Left renal pelvis (tissue), 4 donors: ENCODE measurements around the gene FMN1. TPM values are rescaled to one million over a fixed set of nuclear protein-coding genes. Genes with fewer than 3 reads are reported as not detected.

Source experiments
- DNase-seq, 4 donors: peaks; one replicate each; pipeline ENCODE4 v3.0.0-alpha.2; 2013; ENCODE audit warnings: low read depth in 4 of 4, low spot score in 3 of 4
- polyA plus RNA-seq, 4 donors: library from polyadenylated mRNA; unstranded; fragments of 120-200 nt; gene quantifications; one replicate each; pipeline ENCODE4 v1.2.1, GENCODE V29; 2013; ENCODE audit not compliant: insufficient read length in 4 of 4

Gene FMN1
- polyA plus RNA-seq, 4 donors = 1.5 to 20.2 (median 17.3) TPM

DNA sequence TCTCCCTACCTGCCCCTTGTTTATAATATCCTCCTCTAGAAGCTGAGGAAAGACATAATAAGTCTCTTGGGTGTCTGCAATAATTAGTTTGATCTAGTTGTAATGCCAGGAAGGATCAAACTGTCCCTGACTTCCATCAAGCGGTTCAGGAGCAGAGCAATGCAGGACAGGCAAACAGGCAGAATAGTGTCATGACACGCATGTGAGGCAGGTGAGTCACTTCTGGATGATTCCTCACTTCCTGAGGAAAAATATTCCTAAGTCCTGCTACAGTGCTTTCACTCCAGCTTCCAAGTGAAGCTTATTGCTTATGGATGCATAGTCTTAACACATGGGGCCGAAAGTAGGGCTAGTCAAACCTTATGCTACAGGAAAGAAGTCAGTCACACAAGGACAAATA, 390.9 kb downstream of the FMN1 start:
- DNase-seq = no peak

DNA sequence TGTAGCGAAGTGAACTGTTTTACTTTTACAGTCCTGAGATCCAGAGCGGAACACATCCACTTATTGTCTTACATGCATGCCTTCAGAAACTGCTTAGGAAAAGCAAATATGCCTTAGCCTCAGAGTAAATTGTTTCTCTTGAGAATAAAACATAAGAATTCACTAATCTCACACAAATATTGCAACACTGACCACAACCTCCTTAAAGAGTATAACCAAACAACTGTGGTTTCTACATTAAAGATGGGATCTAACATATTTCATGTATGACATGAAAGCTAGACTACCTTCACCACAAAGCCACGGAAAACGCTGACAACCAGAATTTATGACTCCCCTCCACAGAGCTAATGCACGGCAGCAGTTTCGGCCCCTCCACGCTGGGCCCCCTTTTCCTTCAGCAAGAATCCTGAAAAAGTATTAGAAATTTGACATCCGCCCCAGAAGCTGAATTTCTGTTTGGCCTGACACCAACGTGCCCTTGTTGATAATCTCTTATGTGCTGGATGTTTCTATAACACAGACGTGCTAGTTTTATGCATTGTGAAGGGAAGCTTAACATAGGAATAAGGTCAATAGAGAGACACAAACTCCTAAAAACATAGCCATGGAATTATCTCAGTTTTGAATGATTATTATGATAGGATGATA, 392.1 kb downstream of the FMN1 start:
- DNase-seq = no peak

DNA sequence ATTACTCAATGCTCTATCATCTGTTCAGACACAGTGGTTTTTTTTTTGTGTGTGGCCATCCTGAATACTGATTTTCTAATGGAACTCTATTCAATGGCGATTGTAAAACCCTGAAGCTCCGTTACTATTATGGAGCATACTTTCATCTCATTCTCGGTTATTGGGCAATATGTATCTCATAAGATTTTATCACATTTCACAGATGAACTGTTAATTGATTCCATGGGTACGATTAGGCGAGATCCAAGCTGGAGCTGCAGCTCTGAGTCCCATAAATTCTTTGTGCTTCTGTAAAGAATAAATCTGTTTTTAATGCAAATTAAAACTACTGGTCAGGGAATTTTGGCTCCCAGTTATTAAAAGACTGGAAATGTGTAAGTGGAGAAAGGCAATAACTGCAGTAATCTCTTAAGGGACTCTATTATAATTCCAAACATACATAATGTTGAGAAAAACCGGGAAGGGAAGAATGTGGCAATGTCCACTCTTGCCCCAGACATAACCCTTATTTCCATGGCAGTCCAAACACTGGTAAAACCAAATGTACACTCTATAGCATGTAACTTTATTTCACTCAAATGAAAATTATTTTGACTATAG, 394.5 kb downstream of the FMN1 start:
- no peak for DNase-seq

DNA sequence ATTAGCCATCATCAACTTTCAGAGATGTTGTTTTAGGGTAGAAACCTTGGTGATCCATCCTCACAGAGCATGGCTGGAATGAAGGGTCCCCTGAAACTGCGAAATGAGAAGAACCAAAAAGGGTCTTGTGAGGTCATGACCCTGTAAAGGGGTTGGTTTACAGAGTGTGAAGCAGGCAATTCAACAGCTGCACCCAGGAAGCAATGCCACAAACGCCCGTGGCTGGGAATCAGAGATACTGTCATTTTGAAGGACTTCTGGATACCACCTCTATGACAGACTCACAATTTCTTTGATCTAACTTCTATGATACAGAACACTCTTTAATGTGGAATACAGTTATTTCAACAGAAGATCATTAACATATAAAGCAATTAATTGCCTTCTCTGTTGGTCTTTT, 397.7 kb downstream of the FMN1 start:
- no peak for DNase-seq

DNA sequence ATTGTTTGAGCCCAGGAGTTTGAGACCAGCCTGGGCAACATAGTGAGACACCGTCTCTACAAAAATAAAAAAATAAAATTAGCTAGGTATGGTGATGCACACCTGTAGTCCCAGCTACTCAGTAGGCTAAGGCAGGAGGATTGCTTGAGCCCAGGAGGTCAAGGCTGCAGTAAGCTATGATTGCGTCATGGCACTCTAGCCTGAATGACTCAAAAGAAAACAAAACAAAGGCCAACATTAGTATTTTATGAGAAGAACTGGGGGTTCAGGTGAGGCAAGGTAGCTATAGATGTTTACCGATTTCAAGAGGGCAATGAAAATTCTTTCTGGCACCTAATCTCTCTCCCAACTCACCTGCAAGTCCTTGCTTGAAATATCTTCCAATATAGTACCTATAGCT, 399.5 kb downstream of the FMN1 start:
- DNase-seq = no peak

DNA sequence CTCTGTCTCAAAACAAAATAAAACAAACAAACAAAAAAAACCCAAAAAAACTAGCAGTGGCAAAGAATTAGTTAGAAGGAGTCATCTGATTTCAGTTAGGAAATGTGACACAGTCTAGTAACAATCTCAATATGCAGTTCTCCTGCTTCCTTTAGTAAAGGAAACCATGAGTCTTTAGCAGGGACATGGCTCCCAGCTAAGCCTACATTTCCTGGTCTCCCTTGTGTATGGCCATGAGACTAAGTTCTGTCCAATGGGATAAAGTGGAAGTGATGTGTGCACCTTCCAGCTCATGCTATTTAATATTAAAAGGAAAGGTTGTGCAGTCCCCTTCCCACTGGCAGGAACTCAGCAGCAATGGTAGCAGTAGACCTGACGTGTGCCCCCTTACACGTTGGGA, 402.1 kb downstream of the FMN1 start:
- DNase-seq = no peak

DNA sequence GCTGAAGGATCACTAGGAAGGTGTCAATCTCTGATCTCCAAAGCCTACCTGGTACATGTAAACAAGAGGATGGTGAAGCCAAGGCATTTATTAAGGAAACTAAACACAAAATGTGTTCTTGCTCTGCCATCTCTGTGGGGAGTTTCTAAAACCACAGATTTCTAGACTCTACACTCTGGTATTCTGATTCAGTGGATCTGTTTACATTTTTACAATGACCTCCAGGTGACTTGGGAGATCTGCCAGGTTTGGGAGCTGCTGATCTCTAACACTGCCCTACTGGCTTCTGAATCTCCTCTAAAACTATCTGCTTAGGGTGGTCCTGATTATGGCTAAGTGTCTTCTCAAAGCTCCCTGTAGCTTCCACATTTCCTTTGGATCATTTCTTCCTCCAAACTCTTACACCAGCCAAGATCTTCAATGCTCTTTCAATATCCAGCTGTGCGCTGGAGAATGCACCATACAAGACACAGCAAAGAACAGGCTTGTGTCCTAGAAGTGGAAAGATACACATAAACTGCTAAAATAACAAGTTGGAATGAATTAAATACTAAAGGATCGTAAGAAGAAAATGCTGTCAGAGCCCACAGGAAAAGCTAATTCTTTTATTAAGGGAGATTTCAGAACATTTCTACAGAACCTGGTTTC, 404.0 kb downstream of the FMN1 start:
- DNase-seq = no peak

DNA sequence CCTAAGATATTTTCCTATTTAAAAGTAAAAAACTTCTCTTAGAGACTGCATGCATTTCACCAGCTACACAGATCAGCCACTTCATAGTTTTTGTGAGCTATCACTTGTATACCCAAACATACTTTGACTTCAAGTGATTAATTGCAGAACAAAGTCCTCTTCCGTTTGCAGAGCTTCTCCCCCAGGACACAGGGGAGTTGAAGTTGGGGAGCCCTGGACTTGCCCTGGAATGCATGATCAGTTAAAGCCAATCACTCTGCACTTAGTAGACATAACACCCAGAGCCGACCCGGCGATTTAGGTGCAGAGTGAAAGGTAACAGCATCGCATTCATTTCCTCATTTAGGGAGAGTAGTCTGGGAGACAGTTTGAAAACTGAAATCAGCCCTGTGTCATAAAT, 406.6 kb downstream of the FMN1 start:
- no peak for DNase-seq

DNA sequence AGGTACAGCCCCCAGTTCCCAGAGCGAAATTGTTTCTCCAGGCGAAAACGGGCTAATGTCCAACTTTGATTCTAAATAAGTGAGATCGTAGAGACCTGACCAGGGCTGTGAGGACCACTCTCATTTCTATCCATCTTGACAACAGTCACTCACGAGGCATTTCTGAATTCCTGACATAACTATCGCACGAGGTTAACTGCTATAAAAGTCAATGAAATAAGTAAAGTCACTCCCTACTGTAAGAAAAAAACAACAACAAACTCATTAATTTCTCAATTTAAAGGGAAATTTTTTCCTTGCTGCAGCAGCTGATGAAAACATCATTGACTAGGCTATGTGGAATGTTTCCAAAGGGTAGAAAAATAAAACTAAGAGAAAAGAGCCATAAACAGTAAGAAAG, 407.6 kb downstream of the FMN1 start:
- DNase-seq = no peak

DNA sequence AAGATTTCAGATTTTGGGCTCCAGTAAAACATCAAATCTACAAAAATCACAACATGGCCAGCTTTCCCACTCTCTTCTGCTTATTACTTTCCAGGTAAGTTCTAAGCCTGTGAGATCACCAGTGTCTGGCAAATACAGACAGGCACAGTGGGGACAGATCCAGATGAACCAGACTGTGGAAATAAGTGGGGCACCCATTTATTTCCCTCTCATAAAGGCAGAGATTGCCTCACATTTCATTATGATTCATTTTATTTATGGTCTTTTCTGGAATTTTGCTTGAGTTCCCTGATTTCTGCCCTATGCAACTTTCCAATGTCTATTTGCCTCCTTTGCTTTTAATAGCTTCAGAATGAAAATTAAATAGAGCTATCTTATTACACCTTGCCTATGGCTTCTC, 409.9 kb downstream of the FMN1 start:
- DNase-seq = no peak

DNA sequence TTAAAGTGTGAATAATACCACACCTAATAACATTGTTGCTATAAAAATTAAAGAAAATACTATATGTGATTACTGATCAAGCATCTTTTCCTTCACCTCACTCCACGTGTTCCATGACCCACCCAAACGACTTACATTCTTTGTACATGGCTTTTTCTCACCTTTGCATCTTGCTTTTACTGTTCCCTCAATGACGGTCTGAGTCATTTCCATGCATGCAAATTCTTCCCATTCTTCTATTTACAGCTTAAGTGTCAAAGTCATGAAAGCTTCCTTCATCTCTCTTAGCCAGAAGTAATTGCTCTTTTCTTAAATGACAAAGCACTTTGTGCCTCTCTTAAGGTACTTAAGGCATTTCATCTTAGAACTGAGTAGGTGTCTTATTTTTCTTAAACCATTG, 412.7 kb downstream of the FMN1 start:
- DNase-seq = no peak

DNA sequence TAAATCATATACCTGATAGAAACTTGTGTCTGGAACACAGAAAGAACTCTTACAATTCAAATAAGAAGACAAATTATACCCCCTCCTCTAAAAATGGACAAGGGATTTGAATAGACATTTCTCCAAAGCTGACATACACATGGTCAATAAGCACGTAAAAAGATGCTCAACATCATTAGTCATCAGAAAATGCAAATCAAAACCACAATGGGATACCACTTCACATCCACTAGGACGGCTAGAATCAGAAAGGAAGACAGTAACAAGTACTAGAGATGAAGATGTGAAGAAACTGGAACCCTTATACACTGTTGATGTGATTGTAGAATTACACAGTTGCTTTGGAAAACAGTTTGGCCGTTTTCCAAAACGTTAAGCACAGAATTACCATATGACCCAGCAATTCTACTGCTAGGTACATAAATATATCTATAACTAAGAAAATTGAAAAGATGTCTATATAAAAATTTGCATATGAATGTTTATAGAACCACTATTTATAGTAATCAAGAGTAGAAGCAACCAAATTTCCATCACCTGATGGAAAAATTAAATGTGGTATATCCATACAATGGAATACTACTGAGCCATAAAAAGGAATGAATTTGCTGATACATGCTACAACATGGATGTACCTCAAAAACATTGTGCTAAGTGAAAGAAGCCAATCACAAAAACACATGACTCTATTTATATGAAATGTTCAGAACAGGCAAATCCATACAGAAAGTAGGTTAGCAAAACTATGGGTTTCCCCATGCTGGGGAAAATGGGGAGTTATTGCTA, 415.9 kb downstream of the FMN1 start:
- DNase-seq = no peak

DNA sequence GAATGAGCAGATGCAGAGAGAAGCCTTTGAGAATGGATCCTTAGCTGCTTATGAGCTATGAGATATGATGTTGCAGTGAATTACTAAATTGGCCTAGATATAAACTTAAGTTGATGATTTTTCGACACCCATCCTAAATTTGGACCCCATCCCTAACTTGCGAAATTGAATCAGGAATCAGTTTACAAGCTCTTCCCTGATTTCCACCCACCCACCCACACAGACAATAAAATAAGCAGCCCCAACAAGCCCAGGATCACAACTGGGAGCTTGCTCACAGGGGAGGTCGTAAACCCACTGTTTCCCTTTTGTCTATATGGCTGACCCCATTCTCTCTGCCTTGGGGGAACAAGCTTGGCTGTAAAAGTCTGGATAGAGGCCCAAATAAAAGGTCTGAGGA, 419.4 kb downstream of the FMN1 start:
- no peak for DNase-seq

DNA sequence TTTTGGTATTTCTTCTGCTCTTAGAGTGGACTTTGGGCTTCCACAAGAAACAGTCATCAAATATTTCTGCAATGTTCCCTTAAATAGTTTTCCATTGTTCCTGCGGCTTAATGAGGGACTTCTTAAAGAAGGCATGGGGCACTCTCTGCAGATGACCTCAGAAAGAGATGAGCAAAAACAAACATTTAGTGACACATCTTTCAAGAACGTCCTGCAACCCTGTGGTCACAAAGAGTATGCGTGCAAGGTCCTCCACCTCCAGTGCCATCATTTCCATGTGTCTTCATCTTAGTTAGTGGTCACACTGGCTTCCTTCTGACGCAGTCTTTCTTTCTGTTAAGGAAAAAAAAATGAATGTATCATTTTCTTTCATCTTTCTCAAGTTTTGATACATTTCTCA, 420.5 kb downstream of the FMN1 start:
- DNase-seq = no peak

DNA sequence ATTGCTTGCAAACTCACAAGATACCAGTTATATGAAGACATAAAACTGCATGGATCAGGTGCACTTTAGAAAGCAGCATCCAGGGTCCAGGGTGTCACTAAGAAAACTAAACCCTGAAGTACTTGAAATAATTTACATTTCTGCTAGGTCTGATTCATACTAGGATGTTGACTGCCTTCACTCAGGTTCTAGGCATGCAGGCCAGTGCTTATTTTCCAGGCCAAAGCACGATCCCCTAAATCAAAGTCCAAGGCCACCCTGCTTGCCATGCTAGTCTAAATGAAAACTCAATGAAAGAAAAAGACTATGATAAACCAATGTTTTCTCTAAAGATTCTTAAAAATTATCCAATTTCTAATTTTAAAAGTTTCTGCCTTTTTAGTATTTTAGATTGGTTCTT, 427.3 kb downstream of the FMN1 start:
- DNase-seq = no peak

DNA sequence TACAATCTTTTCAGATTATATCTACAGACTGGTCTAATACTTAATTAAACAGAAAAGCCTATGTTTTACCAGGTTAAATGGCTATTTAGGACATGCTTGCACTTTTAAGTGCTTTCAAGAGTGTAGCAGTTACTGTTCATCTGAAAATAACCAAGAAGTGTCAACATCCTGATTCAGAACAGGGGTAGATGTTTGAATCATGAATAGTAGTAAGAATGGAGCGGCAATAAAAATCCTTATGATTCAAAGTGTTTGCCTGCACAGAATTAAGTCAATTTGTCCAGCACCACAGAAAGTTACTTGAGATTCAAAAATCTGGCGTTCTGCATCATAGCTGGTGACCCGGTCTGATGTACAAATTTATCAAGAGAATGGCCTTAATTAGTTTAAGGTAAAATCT, 428.4 kb downstream of the FMN1 start:
- DNase-seq = no peak

DNA sequence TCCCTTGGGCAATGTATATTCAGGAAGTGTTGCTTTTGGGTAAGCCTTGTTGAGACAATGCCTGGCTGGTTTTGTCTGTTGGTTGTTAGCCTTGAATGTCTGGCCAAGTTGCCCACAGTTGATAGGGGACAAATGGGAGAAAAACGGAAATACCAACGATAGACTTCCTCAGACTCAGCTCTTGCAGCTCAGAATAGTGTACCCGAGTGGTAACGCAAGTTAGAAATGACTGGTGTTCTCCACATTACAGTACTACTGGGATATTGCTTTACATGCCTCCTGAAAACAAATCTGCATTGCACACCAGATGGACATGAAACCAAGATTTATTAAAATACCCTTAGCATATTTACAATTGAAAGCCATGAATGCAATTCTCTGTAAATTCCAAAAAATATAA, 429.3 kb downstream of the FMN1 start:
- DNase-seq = no peak

DNA sequence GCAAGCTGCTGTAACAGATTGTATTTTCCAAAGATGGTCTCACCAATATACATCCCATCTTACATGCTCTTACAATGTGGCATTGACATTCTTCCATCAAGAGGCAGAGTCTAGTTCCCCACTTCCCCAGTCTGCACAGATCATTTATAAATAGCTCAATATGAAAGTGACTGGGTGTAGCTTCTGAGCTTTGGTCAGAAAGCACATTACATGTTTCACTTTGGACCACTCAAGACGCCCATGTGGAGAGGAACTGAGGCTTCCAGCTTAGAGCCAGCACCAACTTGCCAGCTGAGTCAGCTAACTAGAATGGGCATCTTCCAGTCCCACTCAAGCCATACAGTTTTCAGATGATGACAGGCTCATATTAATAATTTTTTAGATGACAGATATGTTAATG, 431.2 kb downstream of the FMN1 start:
- DNase-seq = no peak

DNA sequence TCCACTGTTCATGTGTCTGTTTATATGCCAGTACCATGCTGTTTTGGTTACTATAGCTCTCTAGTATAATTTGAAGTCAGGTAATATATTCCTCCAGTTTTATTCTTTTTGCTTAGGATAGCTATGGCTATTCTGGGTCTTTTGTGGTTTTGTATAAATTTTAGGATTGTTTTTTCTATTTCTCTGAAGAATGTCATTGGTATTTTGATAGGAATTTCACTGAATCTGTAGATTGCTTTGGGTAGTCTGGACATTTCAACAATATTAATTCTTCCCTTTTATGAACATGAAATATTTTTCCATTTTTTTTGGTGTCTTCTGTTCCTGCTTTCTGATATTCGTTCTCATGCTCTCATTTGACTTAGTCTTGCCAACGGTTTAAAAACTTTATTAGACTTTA, 437.1 kb downstream of the FMN1 start:
- no peak for DNase-seq

DNA sequence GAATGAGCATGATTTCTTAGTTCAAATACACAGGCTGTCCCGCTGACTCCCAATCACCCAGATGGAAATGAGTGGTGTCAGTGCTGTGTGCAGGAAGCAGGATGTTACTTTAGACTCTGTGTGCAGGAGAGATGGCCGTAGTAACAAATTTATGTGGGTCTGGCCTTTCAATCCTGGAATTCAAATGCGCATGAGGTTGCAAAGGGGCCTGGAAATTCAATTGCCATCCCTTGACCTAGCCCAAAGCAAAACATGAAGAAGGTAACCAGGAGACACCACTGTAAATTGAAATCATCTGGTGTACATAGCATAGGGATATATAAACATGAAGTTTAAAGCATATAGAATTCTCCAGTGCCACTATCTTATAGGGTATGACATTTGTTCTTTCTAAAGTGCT, 443.5 kb downstream of the FMN1 start:
- no peak for DNase-seq

DNA sequence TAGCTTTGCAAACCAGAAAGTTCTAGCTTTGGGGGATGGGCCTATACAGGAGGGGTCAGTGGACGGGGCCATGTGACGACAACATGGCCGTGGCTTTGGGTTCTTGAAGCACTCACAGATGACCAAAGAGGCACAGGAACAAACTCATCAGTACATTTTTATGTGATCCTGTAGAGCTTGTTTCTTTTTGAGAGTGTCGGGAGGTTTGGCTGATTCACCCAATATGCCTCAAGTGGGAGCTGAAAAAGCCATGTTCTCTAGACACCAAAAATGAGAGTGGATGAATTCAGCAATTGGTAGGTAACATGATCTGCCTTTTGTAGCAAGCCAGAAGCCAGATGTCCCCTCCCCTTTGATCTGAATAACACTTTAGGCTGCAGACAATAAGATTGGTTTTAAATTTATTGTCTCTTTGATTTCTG, 446.6 kb downstream of the FMN1 start:
- DNase-seq = no peak
